Mucosa of descending colon (tissue), 3 donors: ENCODE data around the gene UNC13A. TPM values are rescaled to one million over a fixed set of nuclear protein-coding genes. Genes with fewer than 3 reads are reported as not detected.

ENCODE experiments used
- ATAC-seq: fragments of 200-7000 bp; cut with Tn5 transposase; one replicate; pipeline ENCODE4 v1.9.1; 2020; ENCODE audit warnings: mild to moderate bottlenecking, moderate library complexity
- DNase-seq, 3 donors: peaks; one replicate each; pipeline ENCODE4 v3.0.0-alpha.2; 2020
- H3K36me3 ChIP-seq: fragments of 200-600 bp; one replicate; pipeline ENCODE4 v1.8.0; 2021; ENCODE audit warnings: low read depth, mild to moderate bottlenecking
- H3K4me1 ChIP-seq: fragments of 200-600 bp; one replicate; pipeline ENCODE4 v1.8.0; 2021; ENCODE audit warnings: low read depth, mild to moderate bottlenecking
- H3K4me3 ChIP-seq: fragments of 200-600 bp; one replicate; pipeline ENCODE4 v1.8.0; 2021; ENCODE audit warnings: mild to moderate bottlenecking
- H3K9me3 ChIP-seq: fragments of 200-600 bp; one replicate; pipeline ENCODE4 v1.8.0; 2021; ENCODE audit warnings: mild to moderate bottlenecking
- intact Hi-C, 2 donors: fragments of 100-400 bp; cut with DNase I in 1 of 2; cut with micrococcal nuclease in 1 of 2; formaldehyde crosslinking; loops; one replicate each; pipeline versions ENCODE4 v1.11.0 to v1.11.1; 2022; cut with DNase I, micrococcal nuclease
- total RNA-seq, 3 donors: library from RNA; stranded (reverse); fragmentation: NEBNext Ultra II Directional in 2 of 3; extraction: Animal tissue kit (Norgen Biotek cat#: 25700) in 2 of 3; gene quantifications; one replicate each; pipeline versions ENCODE4 v1.2.1 to v1.2.4, GENCODE V29; 2021 to 2023
- TF ChIP-seq, protein P1 (sequence below): fragments of 200-600 bp; IDR thresholded peaks from one replicate; pipeline ENCODE4 v1.8.0; 2022; ENCODE audit warnings: antibody characterized with exemption, mild to moderate bottlenecking
- donor health status: DM: no; HTN: no; CAD: no; lungs with moderate emphysema.
- donor health status: DM: no; HTN: no; CAD: no.
- donor health status: DM: no; HTN: yes; CAD: no.

The UNC13A gene
- total RNA-seq, 3 donors from 2014 or later = 0.53 to 0.85 (median 0.72) TPM

DNA sequence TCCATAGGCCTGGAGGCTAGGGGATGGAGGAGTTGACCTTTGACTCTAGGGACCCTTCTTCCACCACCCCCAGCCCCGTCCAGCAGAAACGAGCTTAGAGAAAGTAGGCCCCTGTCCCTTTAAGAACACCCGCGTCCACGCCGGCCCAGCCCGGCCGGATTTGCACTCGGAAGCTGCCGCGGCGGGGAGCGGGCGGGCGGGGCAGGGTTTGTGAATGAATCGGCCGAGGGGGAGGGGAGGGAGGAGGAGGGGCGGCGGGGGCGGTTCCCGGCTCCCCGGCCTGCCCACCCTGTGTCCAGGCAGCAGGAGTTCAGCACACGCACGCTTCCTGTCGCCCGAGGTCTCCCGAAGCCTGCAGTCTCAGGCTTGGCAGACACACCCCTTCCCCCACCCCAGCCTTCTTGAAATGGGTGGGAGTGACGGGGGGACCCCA, 1.5 kb downstream of the UNC13A start:
- H3K36me3 ChIP-seq = no peaks in the 10 kb centered on the region
- ATAC-seq (no peak), DNase-seq (peak in 1 of 3 donors; percentile 7)
- no peaks in the 10 kb centered on the region for H3K9me3 ChIP-seq
- no peak overlapping the region for H3K4me3 ChIP-seq
- intact Hi-C loops = no loop called here
- TF ChIP-seq, protein P1, sequence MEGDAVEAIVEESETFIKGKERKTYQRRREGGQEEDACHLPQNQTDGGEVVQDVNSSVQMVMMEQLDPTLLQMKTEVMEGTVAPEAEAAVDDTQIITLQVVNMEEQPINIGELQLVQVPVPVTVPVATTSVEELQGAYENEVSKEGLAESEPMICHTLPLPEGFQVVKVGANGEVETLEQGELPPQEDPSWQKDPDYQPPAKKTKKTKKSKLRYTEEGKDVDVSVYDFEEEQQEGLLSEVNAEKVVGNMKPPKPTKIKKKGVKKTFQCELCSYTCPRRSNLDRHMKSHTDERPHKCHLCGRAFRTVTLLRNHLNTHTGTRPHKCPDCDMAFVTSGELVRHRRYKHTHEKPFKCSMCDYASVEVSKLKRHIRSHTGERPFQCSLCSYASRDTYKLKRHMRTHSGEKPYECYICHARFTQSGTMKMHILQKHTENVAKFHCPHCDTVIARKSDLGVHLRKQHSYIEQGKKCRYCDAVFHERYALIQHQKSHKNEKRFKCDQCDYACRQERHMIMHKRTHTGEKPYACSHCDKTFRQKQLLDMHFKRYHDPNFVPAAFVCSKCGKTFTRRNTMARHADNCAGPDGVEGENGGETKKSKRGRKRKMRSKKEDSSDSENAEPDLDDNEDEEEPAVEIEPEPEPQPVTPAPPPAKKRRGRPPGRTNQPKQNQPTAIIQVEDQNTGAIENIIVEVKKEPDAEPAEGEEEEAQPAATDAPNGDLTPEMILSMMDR = no peak
- H3K4me1 ChIP-seq = peaks cover 4% of the 10 kb centered on the region

DNA sequence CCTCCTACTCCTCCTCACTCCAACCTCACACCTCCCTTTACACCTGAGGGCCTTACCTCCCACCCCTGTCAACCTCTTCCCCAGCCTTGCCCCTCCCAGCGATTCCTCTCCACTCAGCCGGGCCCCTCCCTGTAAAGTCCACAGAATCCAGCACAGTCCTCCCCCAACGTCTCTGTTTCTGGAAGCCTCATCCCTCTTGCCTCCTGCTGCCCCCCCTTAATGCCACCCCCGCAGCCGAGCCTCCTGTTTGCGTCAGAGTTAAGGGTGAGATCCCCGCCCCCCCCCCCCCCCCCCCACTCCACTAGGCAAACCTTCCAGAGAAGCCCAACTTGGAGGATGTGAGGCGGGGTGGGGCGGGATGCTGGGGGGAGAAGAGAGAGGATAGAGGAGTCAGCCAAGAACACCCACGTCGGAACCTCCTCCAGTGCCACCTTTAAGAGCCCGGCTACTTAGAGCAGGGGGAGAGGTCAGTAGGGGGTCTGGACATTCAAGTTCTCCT, 2.1 kb downstream of the UNC13A start:
- H3K36me3 ChIP-seq = no peaks in the 10 kb centered on the region
- TF ChIP-seq, protein P1 = no peak
- H3K4me1 ChIP-seq = peaks cover 4% of the 10 kb centered on the region
- no peaks in the 10 kb centered on the region for H3K9me3 ChIP-seq
- intact Hi-C loops = no loop called here
- ATAC-seq (no peak), DNase-seq (no peak)
- H3K4me3 ChIP-seq = no peak overlapping the region

DNA sequence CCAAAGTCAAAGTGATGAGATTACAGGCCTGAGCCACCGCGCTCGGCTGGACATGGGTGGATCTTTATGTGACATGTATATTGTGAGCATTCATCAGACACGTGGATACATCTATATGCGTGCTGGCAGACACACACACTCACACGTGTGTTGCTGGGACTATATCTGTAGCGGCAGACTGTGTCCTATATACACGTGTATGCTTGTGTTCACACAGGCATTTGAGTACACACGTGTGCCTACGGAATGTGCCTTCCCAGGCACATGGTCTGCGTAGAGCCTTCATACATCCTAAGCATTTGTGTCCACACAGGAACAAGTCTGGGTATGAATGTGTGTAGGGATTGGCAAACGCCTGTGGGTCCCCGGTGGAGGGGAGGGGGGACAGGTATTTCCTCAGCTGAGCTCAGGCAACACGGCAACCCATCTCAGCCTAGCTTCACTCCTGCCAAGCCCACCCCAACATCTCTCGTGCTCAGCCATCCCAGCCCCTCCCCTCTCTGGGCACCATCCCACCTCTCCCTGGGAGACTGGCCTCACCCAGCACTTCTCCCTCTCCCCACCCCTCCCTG, 2.6 kb downstream of the UNC13A start:
- DNase-seq = no peak
- no peak for ATAC-seq
- Histone ChIP-seq H3K36me3 (no peaks in the 10 kb centered on the region), H3K4me1 (peaks cover 4% of the 10 kb centered on the region), H3K4me3 (no peak overlapping the region), H3K9me3 (no peaks in the 10 kb centered on the region)
- TF ChIP-seq, protein P1 = no peak
- intact Hi-C loops = no loop called here

DNA sequence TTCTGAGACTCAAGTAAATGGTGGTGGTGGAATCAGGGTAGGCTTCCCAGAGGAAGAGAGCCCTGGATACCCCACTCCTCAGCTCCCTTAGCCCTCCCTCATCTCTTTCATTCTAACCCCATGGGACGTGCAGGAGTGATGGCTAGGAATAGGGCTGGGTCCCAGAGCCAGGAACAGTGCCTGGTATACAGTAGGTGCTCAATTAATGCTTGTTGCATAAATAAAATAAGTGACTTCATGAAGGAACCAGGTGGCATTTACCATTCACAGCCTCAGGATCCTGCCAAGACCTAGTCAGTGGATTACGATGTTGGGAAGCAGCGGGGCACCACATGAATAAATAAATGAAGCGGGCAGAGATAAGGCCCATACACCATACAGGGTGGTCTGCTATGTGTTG, 3.9 kb downstream of the UNC13A start:
- no peaks in the 10 kb centered on the region for H3K36me3 ChIP-seq
- H3K4me3 ChIP-seq = no peak overlapping the region
- intact Hi-C loops = no loop called here
- no peak for DNase-seq
- TF ChIP-seq, protein P1 = no peak
- H3K4me1 ChIP-seq = peaks cover 4% of the 10 kb centered on the region
- no peaks in the 10 kb centered on the region for H3K9me3 ChIP-seq
- no peak for ATAC-seq

DNA sequence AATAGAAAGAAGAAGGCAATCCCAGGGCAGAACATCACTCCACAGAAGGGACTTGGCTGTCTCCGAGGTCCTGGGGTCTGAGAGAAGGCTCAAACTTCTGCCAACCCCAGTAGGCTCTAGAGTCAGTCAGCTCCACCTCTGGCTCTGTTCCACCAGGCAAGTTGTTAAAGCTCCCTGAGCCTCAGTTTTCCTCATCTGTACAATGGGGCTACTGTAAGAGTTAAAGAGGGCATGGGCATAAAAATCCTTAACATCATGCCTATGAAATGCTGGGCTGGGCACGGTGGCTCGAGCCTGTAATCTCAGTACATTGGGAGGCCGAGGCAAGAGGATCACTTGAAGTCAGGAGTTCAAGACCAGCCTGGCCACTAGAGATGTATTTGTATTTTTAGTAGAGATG, 5.1 kb downstream of the UNC13A start:
- TF ChIP-seq, protein P1 = no peak
- no peaks in the 10 kb centered on the region for H3K36me3 ChIP-seq
- H3K4me1 ChIP-seq = peaks cover 4% of the 10 kb centered on the region
- ATAC-seq (no peak), DNase-seq (no peak)
- no peaks in the 10 kb centered on the region for H3K9me3 ChIP-seq
- H3K4me3 ChIP-seq = no peak overlapping the region
- intact Hi-C loops = no loop called here
